Left ventricle myocardium inferior (tissue), 1 donor: ENCODE measurements around the gene ANXA8L1. TPM values are rescaled to one million over a fixed set of nuclear protein-coding genes. Genes with fewer than 3 reads are reported as not detected.
"Not testable (repeated sequence)": the region's sequence is repeated elsewhere in the genome, so short reads cannot be mapped to it uniquely, and the experiment has no call there.

Experiments
- DNase-seq: peaks from one replicate; pipeline ENCODE4 v3.0.0-alpha.2; 2020
- H3K27ac ChIP-seq: fragments of 200-600 bp; replicated peaks from 2 replicates; pipeline ENCODE4 v1.8.0; 2021
- H3K27me3 ChIP-seq: fragments of 200-600 bp; 2 replicates; pipeline ENCODE4 v1.8.0; 2021; ENCODE audit warnings: low read depth
- H3K36me3 ChIP-seq: fragments of 200-600 bp; 2 replicates; pipeline ENCODE4 v1.8.0; 2021
- H3K4me1 ChIP-seq: fragments of 200-600 bp; 2 replicates; pipeline ENCODE4 v1.8.0; 2021
- H3K4me3 ChIP-seq: fragments of 200-600 bp; 2 replicates; pipeline ENCODE4 v1.8.0; 2021; ENCODE audit warnings: mild to moderate bottlenecking, moderate library complexity
- H3K9me3 ChIP-seq: fragments of 200-600 bp; replicated peaks from 2 replicates; pipeline ENCODE4 v1.8.0; 2021
- CTCF ChIP-seq: fragments of 200-600 bp; IDR thresholded peaks from 2 replicates; pipeline ENCODE4 v1.8.0; 2021; ENCODE audit warnings: antibody characterized with exemption, mild to moderate bottlenecking, borderline replicate concordance
- intact Hi-C: fragments of 100-400 bp; cut with micrococcal nuclease; formaldehyde crosslinking; loops from one replicate; pipeline ENCODE4 v1.11.0; 2022
- total RNA-seq: library from RNA; stranded (reverse); fragmentation: NEBNext Ultra II Directional; extraction: Animal tissue kit (Norgen Biotek cat#: 25700); gene quantifications from one replicate; pipeline ENCODE4 v1.2.1, GENCODE V29; 2021
- donor health status: DM: no; HTN: yes; CAD: no; lungs with severe emphysema.

The ANXA8L1 gene
- total RNA-seq, 1 donor from 2014 or later: not detected

GRCh38 chr10:46330894-46331293, 44.7 kb upstream of the ANXA8L1 start:
- peaks cover 20% of the 10 kb centered on the region for H3K27me3 ChIP-seq
- intact Hi-C loops: no loop called here

GRCh38 chr10:46365484-46365883, 10.1 kb upstream of the ANXA8L1 start:
- H3K36me3 ChIP-seq, H3K9me3 ChIP-seq, DNase-seq, H3K4me3 ChIP-seq, H3K4me1 ChIP-seq, H3K27me3 ChIP-seq, intact Hi-C loops, H3K27ac ChIP-seq: not testable (repeated sequence)

More at GRCh38 chr10:46330894-46331293, 44.7 kb upstream of the ANXA8L1 start:
- Histone ChIP-seq H3K4me3 (no peak overlapping the region), H3K36me3 (no peaks in the 10 kb centered on the region), H3K4me1 (no peaks in the 10 kb centered on the region), H3K27ac (no peak overlapping the region), H3K9me3 (no peaks in the 10 kb centered on the region)
- TF ChIP-seq CTCF: no peak
- no peak for DNase-seq

- intact Hi-C loops, H3K27ac ChIP-seq, H3K27me3 ChIP-seq: not testable (repeated sequence)
Measured at GRCh38 chr10:46367209-46367608, 8.4 kb upstream of the ANXA8L1 start.

GRCh38 chr10:46367666-46368240, 7.8 kb upstream of the ANXA8L1 start:
- H3K9me3 ChIP-seq, H3K27me3 ChIP-seq, intact Hi-C loops, H3K4me1 ChIP-seq, H3K27ac ChIP-seq, DNase-seq, H3K36me3 ChIP-seq, H3K4me3 ChIP-seq: not testable (repeated sequence)

More at GRCh38 chr10:46367209-46367608, 8.4 kb upstream of the ANXA8L1 start:
- not testable (repeated sequence) for H3K4me1 ChIP-seq, H3K4me3 ChIP-seq, H3K9me3 ChIP-seq, DNase-seq, H3K36me3 ChIP-seq

GRCh38 chr10:46368956-46369355, 6.6 kb upstream of the ANXA8L1 start:
- H3K4me3 ChIP-seq, intact Hi-C loops, H3K4me1 ChIP-seq, H3K27ac ChIP-seq, H3K36me3 ChIP-seq, H3K27me3 ChIP-seq, H3K9me3 ChIP-seq, DNase-seq: not testable (repeated sequence)

GRCh38 chr10:46374410-46374809, 1.2 kb upstream of the ANXA8L1 start:
- intact Hi-C loops, H3K9me3 ChIP-seq, H3K4me1 ChIP-seq: not testable (repeated sequence)

GRCh38 chr10:46377022-46377421, 1.4 kb downstream of the ANXA8L1 start:
- DNase-seq, intact Hi-C loops, H3K4me3 ChIP-seq, H3K4me1 ChIP-seq, H3K36me3 ChIP-seq, H3K9me3 ChIP-seq, H3K27ac ChIP-seq, H3K27me3 ChIP-seq: not testable (repeated sequence)

More at GRCh38 chr10:46374410-46374809, 1.2 kb upstream of the ANXA8L1 start:
- not testable (repeated sequence) for H3K36me3 ChIP-seq, H3K27ac ChIP-seq, H3K27me3 ChIP-seq, DNase-seq, H3K4me3 ChIP-seq

- intact Hi-C loops, H3K27me3 ChIP-seq, H3K36me3 ChIP-seq, DNase-seq, H3K4me3 ChIP-seq, H3K27ac ChIP-seq, H3K4me1 ChIP-seq, H3K9me3 ChIP-seq: not testable (repeated sequence)
Measured at GRCh38 chr10:46377651-46378050, 2.1 kb downstream of the ANXA8L1 start.

GRCh38 chr10:46378108-46378507, 2.5 kb downstream of the ANXA8L1 start:
- H3K9me3 ChIP-seq, H3K36me3 ChIP-seq, H3K4me3 ChIP-seq, H3K27me3 ChIP-seq, intact Hi-C loops, DNase-seq, H3K27ac ChIP-seq, H3K4me1 ChIP-seq: not testable (repeated sequence)

GRCh38 chr10:46379233-46379848, 3.8 kb downstream of the ANXA8L1 start:
- H3K9me3 ChIP-seq, H3K27ac ChIP-seq, H3K27me3 ChIP-seq, H3K4me3 ChIP-seq, DNase-seq, intact Hi-C loops, H3K4me1 ChIP-seq, H3K36me3 ChIP-seq: not testable (repeated sequence)

- H3K4me3 ChIP-seq, H3K36me3 ChIP-seq, DNase-seq, H3K9me3 ChIP-seq, intact Hi-C loops, H3K27me3 ChIP-seq, H3K4me1 ChIP-seq, H3K27ac ChIP-seq: not testable (repeated sequence)
Measured at GRCh38 chr10:46385858-46386257, 10.3 kb downstream of the ANXA8L1 start.

- H3K4me3 ChIP-seq, H3K27ac ChIP-seq, H3K36me3 ChIP-seq, H3K4me1 ChIP-seq, intact Hi-C loops, H3K27me3 ChIP-seq, DNase-seq, H3K9me3 ChIP-seq: not testable (repeated sequence)
Measured at GRCh38 chr10:46386694-46387093, 11.1 kb downstream of the ANXA8L1 start.

- H3K36me3 ChIP-seq, H3K9me3 ChIP-seq, H3K27me3 ChIP-seq, H3K4me3 ChIP-seq, DNase-seq, H3K4me1 ChIP-seq, H3K27ac ChIP-seq, intact Hi-C loops: not testable (repeated sequence)
Measured at GRCh38 chr10:46387309-46387902, 11.8 kb downstream of the ANXA8L1 start.
